SK-N-SH (cell line): ENCODE data around the gene OR5A2. TPM values are rescaled to one million over a fixed set of nuclear protein-coding genes. Genes with fewer than 3 reads are reported as not detected.

Experiments used
- CTCF ChIA-PET: fragments of 300-600, 350-600 bp; formaldehyde crosslinking; extraction: SDS; loops from one replicate; lab custom pipeline; 2021; lab: Yijun Ruan, JAX
- POLR2A ChIA-PET: fragments of 350-600 bp; sonication (Branson Sonifier 250); formaldehyde crosslinking; extraction: SDS; loops from one replicate; lab custom pipeline; 2020; ENCODE audit warnings: antibody characterized with exemption, inconsistent platforms; lab: Yijun Ruan, JAX
- DNase-seq: peaks from one replicate; pipeline ENCODE4 v3.0.0; 2012
- H2AFZ ChIP-seq: fragments of 200-600 bp; sonication (generic); 2 replicates; pipeline ENCODE4 v1.8.1; 2016; ENCODE audit warnings: antibody characterized with exemption, mild to moderate bottlenecking, low read depth
- H3F3A ChIP-seq: fragments of 200-600 bp; sonication (generic); replicated peaks from 2 replicates; pipeline ENCODE3; 2016; ENCODE audit warnings: antibody characterized with exemption, mild to moderate bottlenecking; ENCODE audit not compliant: insufficient read depth
- H3K27ac ChIP-seq, 2 experiments: fragments of 200-500 bp in 1 of 2; fragments of 200-600 bp in 1 of 2; sonication (Bioruptor generic) in 1 of 2; sonication (generic), shearing (Covaris generic) in 1 of 2; 2 replicates each; pipeline versions ENCODE4 v1.5.1 to v1.6.1; 2014 to 2016; ENCODE audit warnings: low read depth in 2 of 2, inconsistent platforms in 1 of 2, low read length in 1 of 2, mild to moderate bottlenecking in 1 of 2, mixed read lengths in 1 of 2
- H3K27me3 ChIP-seq: fragments of 200-600 bp; sonication (generic), shearing (Covaris generic); 2 replicates; pipeline ENCODE4 v1.6.1; 2016; ENCODE audit warnings: mixed run types; ENCODE audit not compliant: insufficient read depth
- H3K36me3 ChIP-seq, 2 experiments: fragments of 200-500 bp in 1 of 2; fragments of 200-600 bp in 1 of 2; sonication (Bioruptor generic) in 1 of 2; sonication (generic) in 1 of 2; replicated peaks in 1 of 2; 2 replicates each; pipeline versions ENCODE3 to v1.5.1; 2014 to 2016; ENCODE audit warnings: low read length in 1 of 2, mild to moderate bottlenecking in 1 of 2; ENCODE audit not compliant: insufficient read depth in 2 of 2, control insufficient read depth in 1 of 2
- H3K4me1 ChIP-seq, 2 experiments: fragments of 200-500 bp in 1 of 2; fragments of 200-600 bp in 1 of 2; sonication (Bioruptor generic) in 1 of 2; sonication (generic), shearing (Covaris generic) in 1 of 2; 2 replicates each; pipeline versions ENCODE4 v1.5.1 to v1.6.1; 2014 to 2016; ENCODE audit warnings: low read depth in 1 of 2, low read length in 1 of 2, mixed run types in 1 of 2; ENCODE audit not compliant: insufficient read depth in 2 of 2, control insufficient read depth in 1 of 2
- H3K4me2 ChIP-seq: fragments of 200-600 bp; sonication (generic), shearing (Covaris generic); 2 replicates; pipeline ENCODE4 v1.6.1; 2017; ENCODE audit warnings: mixed run types
- H3K4me3 ChIP-seq, 2 experiments: fragments of 200-500 bp in 1 of 2; fragments of 200-600 bp in 1 of 2; sonication (Bioruptor generic) in 1 of 2; sonication (generic), shearing (Covaris generic) in 1 of 2; 2 replicates each; pipeline versions ENCODE4 v1.5.1 to v1.8.1; 2014 to 2016; ENCODE audit warnings: low read depth in 2 of 2, inconsistent platforms in 1 of 2, low read length in 1 of 2, mild to moderate bottlenecking in 1 of 2, mixed read lengths in 1 of 2, moderate library complexity in 1 of 2
- H3K79me2 ChIP-seq: fragments of 200-600 bp; sonication (generic); 2 replicates; pipeline ENCODE4 v1.8.1; 2017; ENCODE audit warnings: mild to moderate bottlenecking; ENCODE audit not compliant: insufficient read depth
- H3K9ac ChIP-seq: fragments of 200-600 bp; sonication (generic); 2 replicates; pipeline ENCODE4 v1.6.1; 2017; ENCODE audit warnings: mixed run types
- H3K9me2 ChIP-seq: fragments of 200-600 bp; sonication (generic); 2 replicates; pipeline ENCODE4 v1.6.1; 2017; ENCODE audit warnings: mixed run types
- H3K9me3 ChIP-seq: fragments of 200-600 bp; sonication (generic); 2 replicates; pipeline ENCODE4 v1.6.1; 2017; ENCODE audit warnings: mixed run types, mild to moderate bottlenecking, moderate library complexity
- H4K20me1 ChIP-seq: fragments of 200-600 bp; sonication (generic); 2 replicates; pipeline ENCODE4 v1.6.1; 2017; ENCODE audit warnings: mild to moderate bottlenecking, mixed run types; ENCODE audit not compliant: insufficient read depth
- CHD2 ChIP-seq: fragments of 150-350 bp; IDR thresholded peaks from 2 replicates; pipeline ENCODE4 v1.6.1; 2018; ENCODE audit warnings: low read length; ENCODE audit not compliant: partially characterized antibody
- MEF2A ChIP-seq: IDR thresholded peaks from 2 replicates; pipeline ENCODE4 v1.4.0; 2012; ENCODE audit warnings: low read depth, borderline replicate concordance
- NRF1 ChIP-seq: IDR thresholded peaks from 2 replicates; pipeline ENCODE4 v1.6.1; 2012; ENCODE audit warnings: low read depth, mild to moderate bottlenecking, low read length
- WGBS: methylation state at CpG from one replicate; pipeline ENCODE4 v1.1.6; 2017; ENCODE audit warnings: low lambda C conversion rate; 5-methylcytosine and 5-hydroxymethylcytosine counted together
- polyA plus RNA-seq, 3 experiments: library from polyadenylated mRNA; depleted of rRNA; stranded (reverse); fragments of >200 nt; gene quantifications; 2 replicates each; pipeline ENCODE4 v1.2.3, GENCODE V29; 2012
- TF ChIP-seq, protein P1 (sequence below): IDR thresholded peaks from 2 replicates; pipeline ENCODE4 v1.4.0; 2012; ENCODE audit warnings: low read depth
- TF ChIP-seq, protein P2 (sequence below): fragments of 150-350 bp; IDR thresholded peaks from 2 replicates; pipeline ENCODE4 v1.6.1; 2016; ENCODE audit warnings: mild to moderate bottlenecking, low read depth, low read length
- TF ChIP-seq, protein P3 (sequence below): IDR thresholded peaks from 2 replicates; pipeline ENCODE4 v1.6.1; 2012; ENCODE audit warnings: mild to moderate bottlenecking, low read depth, low read length, moderate library complexity

The OR5A2 gene
- polyA plus RNA-seq, 1 of the 3 experiments (the other 2 are of a cell fraction): not detected

DNA sequence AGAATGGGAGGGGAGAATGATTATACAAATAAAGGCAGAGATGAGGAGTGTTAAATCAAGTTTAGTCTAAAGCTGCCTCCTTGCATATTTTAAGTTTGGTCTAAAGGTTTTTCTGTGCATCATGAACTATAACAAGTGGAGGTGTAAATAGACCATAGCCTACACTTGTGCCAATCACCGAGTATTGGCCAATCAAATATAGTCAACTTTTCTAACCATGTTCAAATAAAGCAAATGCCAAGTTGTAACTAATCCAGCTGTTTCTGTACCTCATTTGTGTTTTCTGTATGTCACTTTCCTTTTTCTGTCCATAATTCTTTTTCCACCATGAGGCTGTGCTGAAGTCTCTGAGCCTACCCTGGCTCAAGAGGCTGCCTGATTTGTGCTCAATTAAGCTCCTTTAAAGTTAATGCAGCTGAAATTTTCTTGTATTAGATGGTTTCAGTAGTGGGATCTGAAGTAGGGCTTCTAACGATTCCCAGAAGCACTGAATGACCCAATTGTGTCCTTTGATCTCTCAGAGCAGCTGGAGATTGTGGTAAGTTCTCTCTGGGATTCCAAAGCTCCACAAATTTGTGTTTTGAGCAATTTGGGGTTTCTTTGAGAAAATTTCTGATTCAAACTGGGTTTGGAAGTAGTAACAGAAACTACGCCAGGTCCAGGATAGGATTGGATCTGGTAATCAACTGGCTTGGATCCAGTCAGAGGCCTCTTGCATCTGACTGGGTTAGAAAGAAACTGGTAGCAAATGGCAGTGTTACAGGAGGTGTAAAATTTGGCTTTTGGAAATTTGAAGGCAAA lies 25.6 kb downstream of the OR5A2 start:
- Histone ChIP-seq H3K4me2 (no peak overlapping the region), H3K9me3 (peaks cover 12% of the 10 kb centered on the region), H3K9ac (no peak overlapping the region), H3K4me1 (no peaks in the 10 kb centered on the region), H3K27ac (no peak overlapping the region), H3K27me3 (no peaks in the 10 kb centered on the region), H2AFZ (no peak overlapping the region), H3K9me2 (no peaks in the 10 kb centered on the region), H4K20me1 (no peaks in the 10 kb centered on the region), H3K79me2 (no peaks in the 10 kb centered on the region), H3K36me3 (no peaks in the 10 kb centered on the region), H3F3A (no peaks in the 10 kb centered on the region), H3K4me3 (no peak overlapping the region)
- TF ChIP-seq CHD2 (no peak), NRF1 (no peak), MEF2A (no peak)
- WGBS: 4% methylated on average over 3 of the region's 3 CpGs
- ChIA-PET POLR2A (no interaction called here), CTCF (interaction anchor here (1.3 kb wide), 1 partner anchor 229 kb away, joined by 3 read pairs; the partner anchor contains the start of gene DTX4)
- no peak for DNase-seq

DNA sequence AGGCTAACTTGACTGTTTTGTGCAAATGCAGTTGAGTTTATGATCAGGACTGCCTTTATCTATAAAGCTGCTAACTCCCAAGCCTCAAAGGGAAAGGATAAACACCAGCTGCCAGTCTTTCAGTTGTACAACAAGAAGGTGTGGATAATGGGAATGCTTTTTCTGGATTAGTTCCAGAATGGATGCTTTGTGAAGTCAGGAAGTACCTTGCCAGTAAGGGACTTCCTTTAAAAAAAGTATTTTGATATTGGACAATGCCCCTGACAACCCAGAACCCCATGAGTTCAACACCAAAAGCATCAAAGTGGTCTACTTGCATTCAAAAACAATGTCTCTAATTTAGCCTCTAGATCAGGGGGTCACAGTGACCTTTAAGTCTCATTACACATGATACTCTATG lies 32.0 kb downstream of the OR5A2 start:
- Histone ChIP-seq H3K9ac (no peak overlapping the region), H3K9me3 (no peaks in the 10 kb centered on the region), H3K4me2 (no peak overlapping the region), H3F3A (no peaks in the 10 kb centered on the region), H4K20me1 (no peaks in the 10 kb centered on the region), H3K36me3 (no peaks in the 10 kb centered on the region), H3K27me3 (no peaks in the 10 kb centered on the region), H2AFZ (no peak overlapping the region), H3K27ac (no peak overlapping the region), H3K4me1 (no peaks in the 10 kb centered on the region), H3K79me2 (no peaks in the 10 kb centered on the region), H3K4me3 (no peak overlapping the region), H3K9me2 (no peaks in the 10 kb centered on the region)
- ChIA-PET CTCF (no interaction called here), POLR2A (no interaction called here)
- TF ChIP-seq, protein P1, sequence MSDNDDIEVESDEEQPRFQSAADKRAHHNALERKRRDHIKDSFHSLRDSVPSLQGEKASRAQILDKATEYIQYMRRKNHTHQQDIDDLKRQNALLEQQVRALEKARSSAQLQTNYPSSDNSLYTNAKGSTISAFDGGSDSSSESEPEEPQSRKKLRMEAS: no peak
- TF ChIP-seq, protein P2, sequence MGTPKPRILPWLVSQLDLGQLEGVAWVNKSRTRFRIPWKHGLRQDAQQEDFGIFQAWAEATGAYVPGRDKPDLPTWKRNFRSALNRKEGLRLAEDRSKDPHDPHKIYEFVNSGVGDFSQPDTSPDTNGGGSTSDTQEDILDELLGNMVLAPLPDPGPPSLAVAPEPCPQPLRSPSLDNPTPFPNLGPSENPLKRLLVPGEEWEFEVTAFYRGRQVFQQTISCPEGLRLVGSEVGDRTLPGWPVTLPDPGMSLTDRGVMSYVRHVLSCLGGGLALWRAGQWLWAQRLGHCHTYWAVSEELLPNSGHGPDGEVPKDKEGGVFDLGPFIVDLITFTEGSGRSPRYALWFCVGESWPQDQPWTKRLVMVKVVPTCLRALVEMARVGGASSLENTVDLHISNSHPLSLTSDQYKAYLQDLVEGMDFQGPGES: no peak
- TF ChIP-seq, protein P3, sequence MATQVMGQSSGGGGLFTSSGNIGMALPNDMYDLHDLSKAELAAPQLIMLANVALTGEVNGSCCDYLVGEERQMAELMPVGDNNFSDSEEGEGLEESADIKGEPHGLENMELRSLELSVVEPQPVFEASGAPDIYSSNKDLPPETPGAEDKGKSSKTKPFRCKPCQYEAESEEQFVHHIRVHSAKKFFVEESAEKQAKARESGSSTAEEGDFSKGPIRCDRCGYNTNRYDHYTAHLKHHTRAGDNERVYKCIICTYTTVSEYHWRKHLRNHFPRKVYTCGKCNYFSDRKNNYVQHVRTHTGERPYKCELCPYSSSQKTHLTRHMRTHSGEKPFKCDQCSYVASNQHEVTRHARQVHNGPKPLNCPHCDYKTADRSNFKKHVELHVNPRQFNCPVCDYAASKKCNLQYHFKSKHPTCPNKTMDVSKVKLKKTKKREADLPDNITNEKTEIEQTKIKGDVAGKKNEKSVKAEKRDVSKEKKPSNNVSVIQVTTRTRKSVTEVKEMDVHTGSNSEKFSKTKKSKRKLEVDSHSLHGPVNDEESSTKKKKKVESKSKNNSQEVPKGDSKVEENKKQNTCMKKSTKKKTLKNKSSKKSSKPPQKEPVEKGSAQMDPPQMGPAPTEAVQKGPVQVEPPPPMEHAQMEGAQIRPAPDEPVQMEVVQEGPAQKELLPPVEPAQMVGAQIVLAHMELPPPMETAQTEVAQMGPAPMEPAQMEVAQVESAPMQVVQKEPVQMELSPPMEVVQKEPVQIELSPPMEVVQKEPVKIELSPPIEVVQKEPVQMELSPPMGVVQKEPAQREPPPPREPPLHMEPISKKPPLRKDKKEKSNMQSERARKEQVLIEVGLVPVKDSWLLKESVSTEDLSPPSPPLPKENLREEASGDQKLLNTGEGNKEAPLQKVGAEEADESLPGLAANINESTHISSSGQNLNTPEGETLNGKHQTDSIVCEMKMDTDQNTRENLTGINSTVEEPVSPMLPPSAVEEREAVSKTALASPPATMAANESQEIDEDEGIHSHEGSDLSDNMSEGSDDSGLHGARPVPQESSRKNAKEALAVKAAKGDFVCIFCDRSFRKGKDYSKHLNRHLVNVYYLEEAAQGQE: no peak
- DNase-seq: no peak
